GM21717 (cell line): ENCODE results near the gene KAT14.
"Not testable (repeated sequence)": the region's sequence is repeated elsewhere in the genome, so short reads cannot be mapped to it uniquely, and the experiment has no call there.

Experiments used
- ATAC-seq: cut with Tn5 transposase; IDR thresholded peaks from one replicate; pipeline ENCODE4 v1.9.1; 2021; ENCODE audit warnings: mild to moderate bottlenecking, moderate library complexity; ENCODE audit not compliant: unreplicated experiment

KAT14 gene, protein sequence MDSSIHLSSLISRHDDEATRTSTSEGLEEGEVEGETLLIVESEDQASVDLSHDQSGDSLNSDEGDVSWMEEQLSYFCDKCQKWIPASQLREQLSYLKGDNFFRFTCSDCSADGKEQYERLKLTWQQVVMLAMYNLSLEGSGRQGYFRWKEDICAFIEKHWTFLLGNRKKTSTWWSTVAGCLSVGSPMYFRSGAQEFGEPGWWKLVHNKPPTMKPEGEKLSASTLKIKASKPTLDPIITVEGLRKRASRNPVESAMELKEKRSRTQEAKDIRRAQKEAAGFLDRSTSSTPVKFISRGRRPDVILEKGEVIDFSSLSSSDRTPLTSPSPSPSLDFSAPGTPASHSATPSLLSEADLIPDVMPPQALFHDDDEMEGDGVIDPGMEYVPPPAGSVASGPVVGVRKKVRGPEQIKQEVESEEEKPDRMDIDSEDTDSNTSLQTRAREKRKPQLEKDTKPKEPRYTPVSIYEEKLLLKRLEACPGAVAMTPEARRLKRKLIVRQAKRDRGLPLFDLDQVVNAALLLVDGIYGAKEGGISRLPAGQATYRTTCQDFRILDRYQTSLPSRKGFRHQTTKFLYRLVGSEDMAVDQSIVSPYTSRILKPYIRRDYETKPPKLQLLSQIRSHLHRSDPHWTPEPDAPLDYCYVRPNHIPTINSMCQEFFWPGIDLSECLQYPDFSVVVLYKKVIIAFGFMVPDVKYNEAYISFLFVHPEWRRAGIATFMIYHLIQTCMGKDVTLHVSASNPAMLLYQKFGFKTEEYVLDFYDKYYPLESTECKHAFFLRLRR

DNA sequence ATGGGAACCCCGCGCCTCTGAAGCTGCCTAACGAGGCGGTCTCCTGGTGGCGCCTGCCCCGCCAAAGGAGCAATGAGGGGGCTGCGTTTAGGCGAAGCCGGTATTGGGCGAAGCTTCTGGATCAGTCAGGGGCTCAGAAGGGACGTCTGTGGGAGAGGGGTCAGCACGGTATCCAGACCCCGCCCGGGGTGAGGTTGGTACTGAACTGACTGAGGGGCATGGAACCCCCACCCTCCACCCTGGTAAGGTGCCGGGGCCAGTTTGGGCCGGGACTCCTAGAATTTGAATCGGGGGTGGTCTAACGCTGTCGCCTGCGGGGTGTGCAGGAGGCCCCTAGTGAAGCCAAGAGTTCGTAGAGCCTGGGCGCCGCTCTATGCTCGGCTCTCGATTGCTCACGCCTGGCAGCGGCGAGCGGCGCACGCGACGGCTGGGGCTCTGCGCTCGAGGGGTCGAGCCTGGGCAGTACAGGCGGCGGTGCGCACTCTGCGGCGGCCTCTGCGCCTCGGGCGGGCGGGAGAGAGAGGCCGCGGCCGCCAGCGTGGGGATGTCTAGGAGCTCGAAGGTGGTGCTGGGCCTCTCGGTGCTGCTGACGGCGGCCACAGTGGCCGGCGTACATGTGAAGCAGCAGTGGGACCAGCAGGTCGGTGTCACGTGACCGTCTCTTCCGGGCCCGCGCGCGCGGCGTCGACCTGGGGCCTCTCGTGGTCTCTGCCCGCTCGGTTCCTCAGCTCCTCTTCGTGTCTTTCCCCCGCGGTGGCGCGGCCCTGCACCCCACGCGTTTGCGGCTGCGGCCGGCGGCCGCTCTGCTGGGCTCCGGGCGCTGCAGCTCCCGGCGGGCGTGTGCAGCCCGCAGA, at the start of gene KAT14, which contains the start of gene PET117:
Gene KAT14, plus strand, starts transcription at position 452 of the 854 bp plus-strand sequence. CDS start 4,798 bp downstream, outside the sequence.
Gene PET117, plus strand, starts transcription at position 452 of the 854 bp plus-strand sequence. Its CDS starts 93 bp downstream, at position 545.
- peak; percentile 86 for ATAC-seq

DNA sequence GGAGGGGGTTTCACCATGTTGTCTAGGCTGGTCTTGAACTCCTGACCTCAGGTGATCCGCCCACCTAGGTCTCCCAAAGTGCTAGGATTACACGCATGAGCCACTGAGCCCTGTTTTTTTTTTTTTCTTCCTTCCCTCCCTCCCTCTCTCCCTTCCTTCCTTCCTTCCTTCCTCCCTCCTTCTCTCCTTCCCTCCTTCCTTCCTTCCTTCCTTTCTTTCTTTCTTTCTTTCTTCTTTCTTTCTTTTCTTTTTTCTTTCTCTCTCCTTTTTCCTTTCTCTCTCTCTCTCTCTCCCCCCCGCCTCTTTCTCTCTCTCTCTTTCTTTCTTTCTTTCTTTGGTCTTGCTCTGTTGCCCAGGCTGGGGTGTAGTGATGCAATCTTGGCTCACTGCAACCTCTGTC, 49.4 kb upstream of the KAT14 start:
- not testable (repeated sequence) for ATAC-seq

DNA sequence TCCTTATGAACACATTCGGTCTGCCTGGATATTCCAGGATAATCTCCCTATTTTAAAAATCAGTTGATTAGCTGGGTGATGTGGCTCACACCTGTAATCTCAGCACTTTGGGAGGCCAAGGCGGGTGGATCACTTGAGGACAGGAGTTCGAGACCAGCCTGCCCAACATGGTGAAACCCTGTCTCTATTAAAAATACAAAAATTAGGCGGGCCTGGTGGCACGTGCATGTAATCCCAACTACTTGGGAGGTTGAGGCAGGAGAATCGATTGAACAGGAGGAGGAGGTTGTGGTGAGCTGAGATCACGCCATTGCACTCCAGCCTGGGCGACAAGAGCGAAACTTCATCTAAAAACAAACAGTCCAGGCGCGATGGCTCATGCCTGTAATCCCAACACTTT, 48.8 kb upstream of the KAT14 start:
- ATAC-seq: not testable (repeated sequence)

DNA sequence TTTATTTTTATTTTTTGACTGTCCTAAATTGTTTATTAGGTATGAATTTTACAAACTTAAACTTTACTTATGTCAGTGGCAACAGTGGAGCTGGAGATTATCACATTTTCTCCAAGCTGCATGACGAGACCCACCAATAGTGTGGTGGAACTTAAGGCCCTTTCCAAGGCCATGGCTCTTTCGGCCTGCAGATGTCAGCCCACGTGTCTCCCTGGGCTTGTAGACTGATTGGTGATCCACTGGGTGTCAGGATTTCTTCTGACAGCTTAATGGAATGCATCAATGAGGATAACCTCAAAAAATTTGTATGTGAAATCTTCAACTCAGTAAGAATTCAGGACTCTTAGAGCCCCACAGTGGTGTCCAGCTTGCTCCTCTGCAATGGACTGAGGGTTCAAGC, 47.6 kb upstream of the KAT14 start:
- ATAC-seq: no peak

DNA sequence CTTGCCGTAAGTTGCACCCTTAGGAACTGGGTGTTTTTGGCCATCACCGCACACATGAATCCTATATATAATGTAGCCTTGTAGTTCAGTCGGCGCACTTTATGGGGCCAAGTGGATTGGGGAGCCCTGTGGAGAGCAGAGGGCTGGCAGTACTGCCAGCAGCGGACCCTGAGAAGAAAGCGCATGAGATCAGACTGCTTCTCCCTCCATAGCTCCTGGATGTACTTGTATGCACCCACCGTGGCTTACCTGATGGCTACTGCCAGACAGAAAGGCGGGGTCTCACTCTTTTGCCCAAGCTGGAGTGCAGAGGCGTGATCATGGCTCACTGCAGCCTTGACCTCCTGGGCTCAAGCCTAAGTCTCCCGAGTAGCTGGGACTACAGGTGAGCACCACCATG, 47.2 kb upstream of the KAT14 start:
- no peak for ATAC-seq

DNA sequence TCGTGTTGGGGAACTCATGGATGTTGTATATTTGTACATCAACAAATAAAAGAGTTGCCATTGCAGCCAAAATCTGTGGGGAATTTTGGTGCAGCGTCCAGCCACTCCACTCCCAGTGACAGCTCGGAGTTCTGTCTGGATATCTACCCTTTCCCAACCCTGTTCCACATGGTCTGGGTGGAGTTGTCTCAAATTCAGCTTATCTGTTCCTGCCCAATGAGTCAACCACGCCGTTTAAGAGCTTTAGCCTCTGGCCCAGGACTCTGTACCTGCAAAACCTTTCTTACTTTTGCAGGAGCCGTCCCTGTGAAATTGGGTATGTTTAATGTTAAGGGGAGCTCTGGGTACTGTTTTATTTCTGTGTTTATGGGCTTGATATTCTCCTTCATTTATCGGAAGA, 46.0 kb upstream of the KAT14 start:
- no peak for ATAC-seq

DNA sequence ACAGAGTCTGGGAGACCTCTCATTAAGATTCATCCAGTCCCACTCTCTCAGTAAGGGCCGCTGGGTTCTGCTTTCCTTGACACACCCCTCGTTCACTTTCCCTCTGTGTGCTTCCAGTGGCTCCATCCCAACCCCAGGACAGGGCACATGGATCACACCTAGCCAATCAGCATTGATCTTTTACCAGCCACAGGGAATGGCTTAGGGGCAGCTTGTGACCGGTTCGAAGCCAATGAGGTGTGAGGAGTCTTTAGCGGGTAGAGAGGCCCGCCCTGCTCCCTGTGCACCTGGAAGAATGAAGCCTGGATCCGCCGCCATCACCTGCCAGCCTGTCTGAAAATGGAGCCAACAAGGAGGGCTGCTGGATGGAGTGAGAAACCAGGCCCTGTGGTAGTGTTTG, 44.8 kb upstream of the KAT14 start:
- no peak for ATAC-seq

DNA sequence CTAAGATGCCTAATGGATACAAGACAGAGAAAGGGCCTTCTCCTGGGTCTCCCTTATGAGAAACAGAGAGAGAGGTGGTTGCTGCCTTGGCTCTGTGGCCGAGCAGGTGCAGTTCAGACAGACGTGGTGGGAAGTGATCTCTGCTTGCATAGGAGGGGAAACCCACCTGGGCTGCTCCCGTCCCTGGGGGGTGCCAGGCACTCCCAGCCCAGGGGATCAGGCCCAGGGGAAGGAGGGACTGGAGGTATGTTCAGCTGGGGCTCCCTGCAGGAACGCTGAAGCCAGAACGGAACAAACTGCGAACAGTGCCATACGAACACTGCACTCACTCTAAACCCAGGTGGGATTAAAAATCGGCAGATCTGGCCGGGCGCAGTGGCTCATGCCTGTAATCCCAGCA, 44.3 kb upstream of the KAT14 start:
- ATAC-seq: no peak

DNA sequence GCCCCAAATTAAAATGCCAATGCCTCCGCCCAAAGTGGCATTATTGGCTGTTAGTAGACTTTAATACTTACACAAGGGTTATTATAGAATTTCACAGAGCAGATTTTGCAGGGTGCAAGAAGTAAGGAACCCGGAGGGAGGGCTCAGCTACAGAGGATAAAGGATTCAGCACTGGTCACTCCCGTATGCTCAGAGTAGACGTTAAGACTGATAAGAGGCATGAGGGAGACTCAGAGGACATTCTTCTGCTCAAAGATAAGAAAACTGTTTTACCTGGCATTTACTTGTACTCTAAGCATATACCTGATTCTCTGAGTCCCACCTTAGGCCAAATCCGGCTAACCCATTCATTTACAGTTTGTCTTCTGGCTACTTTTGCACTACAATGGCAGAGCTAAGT, 43.5 kb upstream of the KAT14 start:
- ATAC-seq: no peak

DNA sequence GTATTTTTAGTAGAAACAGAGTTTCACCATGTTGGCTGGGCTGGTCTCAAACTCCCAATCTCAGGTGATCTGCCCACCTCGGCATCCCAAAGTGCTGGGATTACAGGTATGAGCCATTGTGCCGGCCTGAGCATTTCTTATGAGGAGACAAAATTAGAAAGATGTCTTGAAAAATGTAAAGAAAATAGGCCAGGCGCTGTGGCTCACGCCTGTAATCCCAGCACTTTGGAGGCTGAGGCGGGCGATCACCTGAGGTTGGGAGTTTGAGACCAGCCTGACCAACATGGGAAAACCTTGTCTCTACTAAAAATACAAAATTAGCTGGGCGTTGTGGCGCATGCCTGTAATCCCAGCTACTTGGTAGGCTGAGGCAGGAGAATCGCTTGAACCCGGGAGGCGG, 37.1 kb upstream of the KAT14 start:
- not testable (repeated sequence) for ATAC-seq

DNA sequence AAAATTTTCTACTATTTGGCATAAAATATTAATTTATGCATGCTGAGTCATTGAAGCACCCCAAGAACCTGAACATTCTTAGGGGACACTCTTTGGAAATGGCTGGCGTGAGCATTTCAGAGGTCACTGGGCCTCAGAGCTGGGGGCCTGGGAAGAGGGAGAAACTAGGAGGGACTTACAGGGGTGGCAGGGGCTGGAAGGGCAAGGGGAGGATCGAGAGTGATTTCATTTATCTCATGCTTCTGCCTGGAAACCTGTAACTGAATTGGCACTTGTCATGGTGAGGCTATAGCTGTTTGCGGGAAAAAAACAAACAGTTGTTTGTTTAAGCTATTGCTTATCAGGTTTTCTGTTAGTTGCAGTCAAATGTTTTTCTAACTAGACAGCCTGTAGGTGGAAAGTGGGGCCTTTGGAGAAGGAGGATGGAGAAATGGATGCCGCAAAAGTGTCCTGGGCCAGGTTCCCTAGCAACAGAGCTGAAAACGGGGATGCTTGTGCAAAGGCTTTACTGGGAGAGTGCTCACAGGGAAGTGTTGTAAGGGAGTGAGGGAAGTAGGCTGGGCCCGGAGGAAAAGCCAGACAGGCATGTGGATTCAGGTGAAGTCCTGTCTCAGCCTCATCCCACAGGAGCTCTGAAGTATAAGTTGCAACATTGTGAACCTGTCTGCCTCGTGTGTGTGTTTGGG, 36.4 kb upstream of the KAT14 start:
- no peak for ATAC-seq

DNA sequence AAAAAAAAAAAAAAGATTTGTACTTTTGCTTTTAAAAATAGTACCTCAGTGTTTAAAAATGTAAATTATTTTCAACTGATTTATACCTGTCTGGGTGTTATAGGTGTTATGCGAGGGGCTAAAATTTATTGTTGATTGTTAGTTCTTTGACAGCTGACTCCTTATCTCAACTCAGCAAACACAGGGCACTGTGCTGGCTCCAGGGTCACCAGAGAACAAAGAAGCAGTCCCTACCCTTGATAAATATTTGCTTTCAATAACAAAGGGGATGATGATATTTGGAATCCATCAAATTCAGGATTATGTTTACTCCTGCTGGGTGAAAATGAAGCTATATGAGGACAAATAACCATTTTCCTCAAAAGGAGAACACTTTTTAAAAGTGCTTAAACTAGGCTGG, 34.2 kb upstream of the KAT14 start:
- ATAC-seq: no peak

DNA sequence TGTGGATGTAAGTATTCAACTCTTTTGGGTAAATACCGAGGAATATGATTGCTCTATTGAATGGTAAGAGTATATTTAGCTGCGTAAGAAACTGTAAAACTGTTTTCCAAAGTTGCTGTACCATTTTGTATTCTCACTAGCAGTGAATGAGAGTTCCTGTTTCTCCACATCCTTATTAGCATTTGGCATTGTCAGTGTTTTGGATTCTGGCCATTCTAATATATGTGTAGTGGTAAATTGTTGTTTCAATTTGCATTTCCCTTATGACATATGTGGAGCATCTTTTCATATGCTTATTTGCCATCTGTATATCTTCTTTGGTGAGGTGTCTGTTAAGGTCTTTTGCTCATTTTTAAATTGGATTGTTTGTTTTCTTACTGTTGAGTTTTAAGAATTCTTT, 29.3 kb upstream of the KAT14 start:
- ATAC-seq: no peak

DNA sequence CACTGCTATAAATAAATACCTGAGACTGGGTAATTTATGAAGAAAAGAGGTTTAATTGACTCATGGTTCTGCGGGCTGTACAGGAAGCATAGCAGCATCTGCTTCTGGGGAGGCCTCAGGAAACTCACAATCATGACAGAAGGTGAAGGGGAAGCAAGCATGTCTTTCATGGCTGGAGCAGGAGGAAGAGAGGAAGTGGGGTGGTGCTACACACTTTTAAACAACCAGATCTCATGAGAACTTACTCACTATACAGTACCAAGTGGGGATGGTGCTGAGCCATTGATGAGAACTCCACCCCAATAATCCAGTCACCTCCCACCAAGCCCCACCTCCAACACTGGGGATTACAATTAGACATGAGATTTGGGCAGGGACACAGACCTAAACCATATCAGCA, 9.1 kb upstream of the KAT14 start:
- ATAC-seq: not testable (repeated sequence)

DNA sequence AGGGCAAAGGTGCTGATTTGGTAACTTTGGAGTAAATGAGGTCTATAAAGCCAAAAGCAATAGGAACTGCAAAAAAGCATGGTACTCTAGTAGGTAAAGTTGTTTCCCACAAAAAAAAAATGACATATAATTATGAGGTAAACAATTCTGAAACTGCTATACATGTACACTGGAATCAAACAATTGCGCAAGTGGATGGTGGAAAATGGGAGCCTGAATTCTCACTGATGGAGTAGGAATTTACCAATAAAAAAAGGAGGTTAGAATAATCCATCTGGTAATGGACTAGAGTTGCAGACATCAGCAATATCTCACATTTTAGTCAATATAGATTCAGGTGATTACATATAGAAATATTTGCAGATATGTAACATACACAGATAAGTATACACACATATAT, 5.0 kb upstream of the KAT14 start:
- ATAC-seq: no peak

DNA sequence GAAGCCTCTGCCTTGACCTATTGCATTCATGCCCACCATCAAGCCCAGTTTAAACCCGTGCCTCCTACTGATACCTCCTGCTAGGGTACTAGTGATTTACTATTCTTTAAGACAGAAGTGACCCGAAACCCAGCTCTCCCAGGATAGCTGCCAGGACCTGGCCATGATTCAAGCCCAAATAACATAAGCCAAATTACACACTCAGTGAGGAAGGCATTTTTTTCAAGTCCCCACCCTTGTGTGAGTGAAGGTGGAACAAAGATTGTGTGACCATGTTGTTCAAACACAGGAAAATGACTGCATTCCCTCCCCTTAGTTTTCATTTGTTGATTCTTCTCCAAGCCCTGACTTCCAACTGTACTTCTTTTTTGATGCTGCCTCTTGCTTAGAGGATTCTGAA, 3.7 kb upstream of the KAT14 start:
- ATAC-seq: no peak

DNA sequence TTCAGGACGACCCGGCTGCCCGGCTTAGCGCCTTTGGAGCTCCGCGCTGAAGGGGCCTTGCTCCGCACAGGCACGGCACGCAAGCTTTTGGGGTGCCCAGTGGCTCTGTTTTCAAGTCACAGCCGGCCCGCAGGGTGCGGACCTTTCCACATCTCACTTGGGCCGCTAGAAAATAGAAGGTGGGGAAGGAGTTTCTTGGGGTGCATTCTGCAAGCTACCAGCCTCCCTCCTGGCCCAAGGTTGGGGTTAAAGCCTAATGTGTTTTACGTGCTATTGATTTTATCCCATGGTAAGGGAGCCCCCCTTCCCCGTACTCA, 561 bp downstream of the KAT14 start:
- ATAC-seq: peak; percentile 40

DNA sequence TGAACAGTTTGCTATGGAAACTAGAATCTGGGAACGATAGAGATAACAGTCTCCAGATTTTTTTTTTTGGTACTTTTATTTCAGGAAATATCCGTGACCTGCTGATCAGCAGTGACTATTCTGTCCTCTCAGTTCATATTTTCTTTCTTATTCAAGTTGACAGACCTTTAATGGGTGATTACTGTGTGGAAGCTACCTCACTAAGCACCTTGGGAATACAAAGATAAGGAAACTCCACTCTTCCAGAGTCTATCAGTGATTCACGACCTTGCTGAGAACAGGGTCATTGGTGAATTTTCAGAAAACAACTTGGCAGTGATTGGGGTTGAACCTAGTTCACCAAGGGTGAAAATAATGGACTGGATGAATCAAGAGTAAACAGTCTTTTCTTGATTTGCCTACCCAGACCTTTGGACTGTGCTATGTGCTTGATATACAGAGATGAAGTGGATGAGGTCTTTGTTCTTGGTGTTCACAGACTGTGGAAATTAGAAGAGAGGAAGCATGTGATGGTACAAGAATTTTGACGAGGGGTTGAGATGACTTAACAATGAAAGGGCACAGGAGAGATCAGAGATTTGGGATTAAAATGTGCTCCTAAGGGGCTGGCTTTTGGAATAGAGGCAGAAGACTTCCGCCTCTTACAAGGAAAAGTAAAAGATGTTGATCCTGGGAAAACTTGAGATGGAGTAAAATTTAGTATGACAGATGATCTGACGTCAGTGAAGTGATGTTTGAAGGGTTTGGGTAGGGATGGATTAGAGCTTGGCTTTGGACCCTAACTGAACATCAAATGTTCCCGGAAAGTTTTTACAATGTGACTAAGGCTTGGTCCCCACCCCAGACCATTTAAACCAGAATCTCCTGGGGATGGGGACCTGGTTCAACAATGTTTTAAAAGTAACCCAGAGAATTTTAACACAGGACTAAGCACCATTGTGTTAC, 1.2 kb downstream of the KAT14 start:
- no peak for ATAC-seq

DNA sequence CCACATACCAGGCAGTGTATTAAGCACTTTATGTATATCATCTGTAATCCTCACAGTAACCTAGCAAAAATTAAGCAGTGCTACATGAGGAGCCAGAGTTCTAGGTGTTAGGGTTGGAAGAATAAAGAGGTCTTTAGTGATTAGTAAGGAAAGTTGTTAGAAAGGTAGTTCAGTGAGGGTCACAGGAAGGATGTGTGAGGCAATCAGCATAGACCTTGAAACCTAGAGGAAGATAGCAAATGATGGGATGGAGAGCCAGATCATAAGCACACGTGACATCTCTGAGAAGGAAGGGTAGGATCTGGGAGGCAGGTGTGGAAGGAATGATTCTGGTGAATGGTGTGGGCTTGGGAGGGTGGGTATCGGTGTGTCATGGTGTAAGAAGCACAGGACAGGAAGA, 2.2 kb downstream of the KAT14 start:
- no peak for ATAC-seq
